ENCODE data around the gene SUFU. TPM values are rescaled to one million over a fixed set of nuclear protein-coding genes. Genes with fewer than 3 reads are reported as not detected.

Gene SUFU
- total RNA-seq, 1 donor from 2014 or later = 17.3 TPM

DNA sequence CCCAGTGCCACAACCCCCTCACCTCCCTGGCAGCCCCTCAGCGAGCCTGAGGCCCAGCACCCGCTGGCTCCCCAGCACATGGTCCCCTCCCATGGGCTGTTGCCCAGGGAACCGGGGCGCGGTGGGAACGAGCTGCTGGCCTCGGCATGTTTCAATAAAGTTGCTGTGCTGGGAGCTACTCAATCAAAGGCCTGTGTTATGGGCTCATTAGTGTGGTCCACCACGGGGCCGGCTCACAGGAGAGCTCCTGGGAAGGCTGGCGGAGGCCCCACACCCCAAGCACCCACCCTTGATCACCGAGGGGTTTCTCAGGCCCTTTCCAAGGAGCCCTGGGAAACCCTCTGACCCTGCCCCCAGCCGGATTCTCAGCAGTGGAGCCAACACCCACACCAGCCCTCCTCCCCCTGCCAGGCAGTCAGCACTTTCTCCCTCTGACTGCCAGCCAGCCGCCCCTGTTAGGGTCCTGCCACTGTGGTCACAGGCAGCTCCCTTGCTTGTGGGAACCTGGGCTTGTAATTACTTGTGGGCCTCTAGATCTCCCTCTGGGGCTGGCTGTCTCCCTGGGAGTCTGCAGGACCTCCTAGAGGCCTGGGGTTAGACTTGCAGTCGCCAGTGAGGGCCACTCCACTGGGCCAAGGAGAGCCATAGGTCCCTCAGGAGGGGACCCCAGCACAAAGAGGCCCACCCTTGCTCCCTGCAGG is 115.7 kb downstream of the SUFU start:
- no peaks in the 10 kb centered on the region for H3K27me3 ChIP-seq

DNA sequence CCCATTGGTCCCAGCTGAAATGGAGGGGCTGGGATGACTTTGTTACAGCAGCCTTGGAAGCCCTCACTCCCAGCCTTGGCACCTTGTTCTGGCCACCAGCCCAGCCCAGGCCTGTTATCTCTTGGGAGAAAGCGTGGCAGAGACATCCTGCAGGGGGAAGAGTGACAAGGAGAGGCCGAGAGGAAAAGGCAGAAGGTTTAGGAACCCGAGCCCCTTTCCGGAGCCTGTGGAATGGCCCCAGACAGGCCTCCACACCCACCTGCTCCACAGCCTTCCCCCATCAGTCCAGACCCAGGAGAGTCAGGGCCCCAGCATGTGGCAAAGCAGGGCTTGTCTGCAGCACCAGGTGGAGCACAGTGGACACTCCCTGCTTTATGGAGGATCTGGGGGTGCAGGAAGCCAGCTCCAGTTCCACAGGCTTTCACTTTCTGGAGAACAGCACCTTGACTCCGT is 116.4 kb downstream of the SUFU start:
- no peak for TF ChIP-seq CTCF (IDR thresholded peaks at IDR 0.05)
- Histone ChIP-seq H3K4me3 (peak overlapping the region in 1 of 2 donors; percentile 1), H3K27me3 (no peaks in the 10 kb centered on the region), H3K36me3 (peaks cover 7 to 26% of the 10 kb centered on the region in 2 donors), H3K9me3 (no peaks in the 10 kb centered on the region), H3K4me1 (peaks cover 35 to 49% of the 10 kb centered on the region in 2 donors), H3K27ac (peak overlapping the region; percentile 92 to 95)
- DNase-seq (ENCODE audit: low spot score in 2 of 2) = no peak
- intact Hi-C loops (cut with DNase I) = no loop called here

More for the DNA sequence above, 115.7 kb downstream of the SUFU start:
- peak overlapping the region; percentile 92 to 95 for H3K27ac ChIP-seq
- no peak overlapping the region for H3K4me3 ChIP-seq
- peaks cover 31 to 42% of the 10 kb centered on the region in 2 donors for H3K4me1 ChIP-seq
- intact Hi-C loops (cut with DNase I) = loop anchor here (2.0 kb wide), 1 partner anchor 15 kb away; no protein-coding TSS in a partner anchor
- no peaks in the 10 kb centered on the region for H3K9me3 ChIP-seq
- peaks cover 7 to 28% of the 10 kb centered on the region in 2 donors for H3K36me3 ChIP-seq
- TF ChIP-seq CTCF (IDR thresholded peaks at IDR 0.05) = no peak
- DNase-seq (ENCODE audit: low spot score in 2 of 2) = no peak

GRCh38 chr10:102620591-102621442 is 117.0 kb downstream of the SUFU start:
- H3K4me3 ChIP-seq = peak overlapping the region in 1 of 2 donors; percentile 1
- intact Hi-C loops (cut with DNase I) = no loop called here
- peaks cover 40 to 55% of the 10 kb centered on the region in 2 donors for H3K4me1 ChIP-seq

GRCh38 chr10:102621443-102622325 is 117.9 kb downstream of the SUFU start:
- intact Hi-C loops (cut with DNase I) = no loop called here
- no peaks in the 10 kb centered on the region for H3K9me3 ChIP-seq
- no peak for TF ChIP-seq CTCF (IDR thresholded peaks at IDR 0.05)
- no peak overlapping the region for H3K4me3 ChIP-seq
- no peaks in the 10 kb centered on the region for H3K27me3 ChIP-seq
- no peak for DNase-seq (ENCODE audit: low spot score in 2 of 2)
- H3K4me1 ChIP-seq = peaks cover 47 to 64% of the 10 kb centered on the region in 2 donors
- peak overlapping the region; percentile 92 to 95 for H3K27ac ChIP-seq
- H3K36me3 ChIP-seq = peaks cover 3 to 12% of the 10 kb centered on the region in 2 donors

More at GRCh38 chr10:102620591-102621442, 117.0 kb downstream of the SUFU start:
- peaks cover 6 to 19% of the 10 kb centered on the region in 2 donors for H3K36me3 ChIP-seq
- H3K9me3 ChIP-seq = no peaks in the 10 kb centered on the region
- H3K27me3 ChIP-seq = no peaks in the 10 kb centered on the region
- no peak for TF ChIP-seq CTCF (IDR thresholded peaks at IDR 0.05)
- no peak for DNase-seq (ENCODE audit: low spot score in 2 of 2)
- peak overlapping the region; percentile 92 to 95 for H3K27ac ChIP-seq

- Histone ChIP-seq H3K36me3 (no peaks in the 10 kb centered on the region), H3K27me3 (no peaks in the 10 kb centered on the region), H3K4me3 (no peak overlapping the region), H3K4me1 (peaks cover 64 to 85% of the 10 kb centered on the region in 2 donors), H3K27ac (peak overlapping the region; percentile 92 to 95), H3K9me3 (no peaks in the 10 kb centered on the region)
- TF ChIP-seq CTCF (IDR thresholded peaks at IDR 0.05) = no peak
- intact Hi-C loops (cut with DNase I) = no loop called here
- no peak for DNase-seq (ENCODE audit: low spot score in 2 of 2)
Observed at GRCh38 chr10:102624094-102624493, 120.3 kb downstream of the SUFU start.

Measured in ascending aorta (tissue), 2 donors.